GM23338 (cell line): ENCODE measurements around the gene OR8K3.

Source experiments
- CREB1 ChIP-seq: fragments of 250-450 bp; sonication (Bioruptor Pico); IDR thresholded peaks from 2 replicates; pipeline ENCODE4 v1.5.0; 2020; ENCODE audit warnings: low read depth, mild to moderate bottlenecking, moderate library complexity
- CTCF ChIP-seq, 2 experiments: fragments of 200-600 bp in 1 of 2; sonication (generic) in 1 of 2; conservative IDR thresholded peaks; 2 replicates each; pipeline versions ENCODE4 v1.5.1 to v1.6.1; 2016 to 2017; ENCODE audit warnings: antibody characterized with exemption in 2 of 2, low read depth in 2 of 2, mild to moderate bottlenecking in 2 of 2, moderate library complexity in 1 of 2
- EZH2 ChIP-seq: fragments of 200-600 bp; sonication (generic); IDR thresholded peaks from one replicate; pipeline ENCODE4 v1.8.0; 2017; ENCODE audit warnings: antibody characterized with exemption, mild to moderate bottlenecking, low read depth; ENCODE audit not compliant: unreplicated experiment
- EZH2phosphoT487 ChIP-seq: fragments of 200-600 bp; sonication (generic); IDR thresholded peaks from one replicate; pipeline ENCODE4 v1.8.1; 2018; ENCODE audit warnings: antibody characterized with exemption; ENCODE audit not compliant: unreplicated experiment
- POLR2AphosphoS5 ChIP-seq: IDR thresholded peaks from 2 replicates; pipeline ENCODE4 v1.6.1; 2016; ENCODE audit warnings: antibody characterized with exemption, low read depth
- REST ChIP-seq: IDR thresholded peaks from one replicate; pipeline ENCODE4 v1.6.1; 2018; ENCODE audit warnings: antibody characterized with exemption; ENCODE audit not compliant: unreplicated experiment
- TF ChIP-seq, protein P1 (sequence below): IDR thresholded peaks from 2 replicates; pipeline ENCODE4 v1.6.1; 2016; ENCODE audit warnings: antibody characterized with exemption

DNA sequence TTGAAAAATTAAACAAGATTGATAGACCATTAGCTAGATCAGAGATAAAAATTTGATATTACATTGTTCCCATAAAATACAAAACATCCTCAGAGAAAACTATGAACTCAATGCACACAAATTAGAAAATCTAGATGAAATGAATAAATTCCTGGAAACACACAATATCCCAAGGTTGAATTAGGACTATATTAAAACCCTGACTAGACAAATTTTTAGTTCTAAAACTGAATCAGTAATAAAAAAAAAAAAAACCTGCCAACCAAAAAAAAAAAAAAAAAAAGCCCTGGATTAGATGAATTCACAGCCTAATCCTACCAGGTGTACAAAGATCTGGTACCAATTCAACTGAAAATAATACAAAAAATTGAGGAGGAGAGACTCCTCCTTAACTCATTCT lies 25.3 kb downstream of the OR8K3 start:
- TF ChIP-seq CTCF (conservative IDR thresholded peaks at IDR 0.05; ENCODE audit: low read depth in 2 of 2) = no peak
- no peak for TF ChIP-seq EZH2phosphoT487
- no peak for TF ChIP-seq POLR2AphosphoS5
- TF ChIP-seq CREB1 (CRISPR knock-in tag) = no peak
- TF ChIP-seq EZH2 = no peak
- TF ChIP-seq REST = no peak
- TF ChIP-seq, protein P1, sequence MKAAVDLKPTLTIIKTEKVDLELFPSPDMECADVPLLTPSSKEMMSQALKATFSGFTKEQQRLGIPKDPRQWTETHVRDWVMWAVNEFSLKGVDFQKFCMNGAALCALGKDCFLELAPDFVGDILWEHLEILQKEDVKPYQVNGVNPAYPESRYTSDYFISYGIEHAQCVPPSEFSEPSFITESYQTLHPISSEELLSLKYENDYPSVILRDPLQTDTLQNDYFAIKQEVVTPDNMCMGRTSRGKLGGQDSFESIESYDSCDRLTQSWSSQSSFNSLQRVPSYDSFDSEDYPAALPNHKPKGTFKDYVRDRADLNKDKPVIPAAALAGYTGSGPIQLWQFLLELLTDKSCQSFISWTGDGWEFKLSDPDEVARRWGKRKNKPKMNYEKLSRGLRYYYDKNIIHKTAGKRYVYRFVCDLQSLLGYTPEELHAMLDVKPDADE = no peak
